ENCODE measurements around the gene OR6J1. TPM values are rescaled to one million over a fixed set of nuclear protein-coding genes. Genes with fewer than 3 reads are reported as not detected.
A peak's percentile ranks its signal among the peaks of the same experiment; 100 is the strongest.

Gene OR6J1
- total and polyA plus RNA-seq, 2 of the 13 experiments (the other 11 are each of a cell fraction or from before 2014, with no cell fraction given): not detected

DNA sequence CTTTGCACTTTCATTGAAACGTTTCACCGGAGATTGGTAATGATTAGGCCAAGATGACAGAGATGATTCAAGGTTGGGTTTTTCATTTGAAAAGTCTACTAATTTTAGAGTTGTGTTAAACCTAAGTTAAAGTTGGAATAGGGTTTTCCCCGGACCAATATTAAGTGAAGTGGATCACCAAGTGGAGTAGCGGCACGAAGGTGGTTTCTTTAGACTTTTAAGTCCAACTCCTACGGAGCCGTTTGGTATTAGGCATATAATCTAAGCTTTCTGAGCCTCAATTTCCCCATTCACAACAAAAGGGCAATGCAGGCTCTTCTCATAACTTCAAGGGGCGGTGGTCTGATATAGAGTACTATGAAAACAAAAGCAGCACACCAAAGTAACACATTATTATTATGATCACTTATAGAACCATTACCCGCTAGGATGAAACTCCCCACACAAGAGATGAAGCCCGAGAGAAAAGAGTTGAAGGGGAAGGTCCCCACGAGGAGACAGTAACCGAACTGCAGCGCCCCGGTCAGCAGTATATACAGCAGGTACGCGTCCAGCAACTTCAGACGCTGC, 55.5 kb downstream of the OR6J1 start (continued):
- TF ChIP-seq, protein P1, sequence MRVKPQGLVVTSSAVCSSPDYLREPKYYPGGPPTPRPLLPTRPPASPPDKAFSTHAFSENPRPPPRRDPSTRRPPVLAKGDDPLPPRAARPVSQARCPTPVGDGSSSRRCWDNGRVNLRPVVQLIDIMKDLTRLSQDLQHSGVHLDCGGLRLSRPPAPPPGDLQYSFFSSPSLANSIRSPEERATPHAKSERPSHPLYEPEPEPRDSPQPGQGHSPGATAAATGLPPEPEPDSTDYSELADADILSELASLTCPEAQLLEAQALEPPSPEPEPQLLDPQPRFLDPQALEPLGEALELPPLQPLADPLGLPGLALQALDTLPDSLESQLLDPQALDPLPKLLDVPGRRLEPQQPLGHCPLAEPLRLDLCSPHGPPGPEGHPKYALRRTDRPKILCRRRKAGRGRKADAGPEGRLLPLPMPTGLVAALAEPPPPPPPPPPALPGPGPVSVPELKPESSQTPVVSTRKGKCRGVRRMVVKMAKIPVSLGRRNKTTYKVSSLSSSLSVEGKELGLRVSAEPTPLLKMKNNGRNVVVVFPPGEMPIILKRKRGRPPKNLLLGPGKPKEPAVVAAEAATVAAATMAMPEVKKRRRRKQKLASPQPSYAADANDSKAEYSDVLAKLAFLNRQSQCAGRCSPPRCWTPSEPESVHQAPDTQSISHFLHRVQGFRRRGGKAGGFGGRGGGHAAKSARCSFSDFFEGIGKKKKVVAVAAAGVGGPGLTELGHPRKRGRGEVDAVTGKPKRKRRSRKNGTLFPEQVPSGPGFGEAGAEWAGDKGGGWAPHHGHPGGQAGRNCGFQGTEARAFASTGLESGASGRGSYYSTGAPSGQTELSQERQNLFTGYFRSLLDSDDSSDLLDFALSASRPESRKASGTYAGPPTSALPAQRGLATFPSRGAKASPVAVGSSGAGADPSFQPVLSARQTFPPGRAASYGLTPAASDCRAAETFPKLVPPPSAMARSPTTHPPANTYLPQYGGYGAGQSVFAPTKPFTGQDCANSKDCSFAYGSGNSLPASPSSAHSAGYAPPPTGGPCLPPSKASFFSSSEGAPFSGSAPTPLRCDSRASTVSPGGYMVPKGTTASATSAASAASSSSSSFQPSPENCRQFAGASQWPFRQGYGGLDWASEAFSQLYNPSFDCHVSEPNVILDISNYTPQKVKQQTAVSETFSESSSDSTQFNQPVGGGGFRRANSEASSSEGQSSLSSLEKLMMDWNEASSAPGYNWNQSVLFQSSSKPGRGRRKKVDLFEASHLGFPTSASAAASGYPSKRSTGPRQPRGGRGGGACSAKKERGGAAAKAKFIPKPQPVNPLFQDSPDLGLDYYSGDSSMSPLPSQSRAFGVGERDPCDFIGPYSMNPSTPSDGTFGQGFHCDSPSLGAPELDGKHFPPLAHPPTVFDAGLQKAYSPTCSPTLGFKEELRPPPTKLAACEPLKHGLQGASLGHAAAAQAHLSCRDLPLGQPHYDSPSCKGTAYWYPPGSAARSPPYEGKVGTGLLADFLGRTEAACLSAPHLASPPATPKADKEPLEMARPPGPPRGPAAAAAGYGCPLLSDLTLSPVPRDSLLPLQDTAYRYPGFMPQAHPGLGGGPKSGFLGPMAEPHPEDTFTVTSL (CRISPR knock-in tag; IDR thresholded peaks at IDR 0.05; ENCODE audit: borderline replicate concordance): no peak
- TF ChIP-seq, protein P2, sequence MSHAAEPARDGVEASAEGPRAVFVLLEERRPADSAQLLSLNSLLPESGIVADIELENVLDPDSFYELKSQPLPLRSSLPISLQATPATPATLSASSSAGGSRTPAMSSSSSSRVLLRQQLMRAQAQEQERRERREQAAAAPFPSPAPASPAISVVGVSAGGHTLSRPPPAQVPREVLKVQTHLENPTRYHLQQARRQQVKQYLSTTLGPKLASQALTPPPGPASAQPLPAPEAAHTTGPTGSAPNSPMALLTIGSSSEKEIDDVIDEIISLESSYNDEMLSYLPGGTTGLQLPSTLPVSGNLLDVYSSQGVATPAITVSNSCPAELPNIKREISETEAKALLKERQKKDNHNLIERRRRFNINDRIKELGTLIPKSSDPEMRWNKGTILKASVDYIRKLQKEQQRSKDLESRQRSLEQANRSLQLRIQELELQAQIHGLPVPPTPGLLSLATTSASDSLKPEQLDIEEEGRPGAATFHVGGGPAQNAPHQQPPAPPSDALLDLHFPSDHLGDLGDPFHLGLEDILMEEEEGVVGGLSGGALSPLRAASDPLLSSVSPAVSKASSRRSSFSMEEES (CRISPR knock-in tag; IDR thresholded peaks at IDR 0.05): no peak
- TF ChIP-seq U2AF2 (IDR thresholded peaks at IDR 0.05; ENCODE audit: low read depth, low read length) (no peak), MAF1 (CRISPR knock-in tag; IDR thresholded peaks at IDR 0.05; ENCODE audit: borderline replicate concordance) (no peak), ZNF350 (CRISPR knock-in tag; IDR thresholded peaks at IDR 0.05; ENCODE audit: borderline replicate concordance, low read depth) (no peak), ZNF563 (CRISPR knock-in tag; IDR thresholded peaks at IDR 0.05) (no peak), IKZF1 (IDR thresholded peaks at IDR 0.05) (no peak), ZNF841 (CRISPR knock-in tag; IDR thresholded peaks at IDR 0.05; ENCODE audit: borderline replicate concordance) (no peak), ZSCAN21 (CRISPR knock-in tag; IDR thresholded peaks at IDR 0.05; ENCODE audit: borderline replicate concordance) (no peak), TEF (CRISPR knock-in tag; IDR thresholded peaks at IDR 0.05) (peak; percentile 21; the same call in 1 of the 2 replicates), MEIS1 (CRISPR knock-in tag; IDR thresholded peaks at IDR 0.05; ENCODE audit: borderline replicate concordance) (no peak), ZNF136 (CRISPR knock-in tag; IDR thresholded peaks at IDR 0.05; ENCODE audit: low read depth) (no peak), NONO (IDR thresholded peaks at IDR 0.05) (no peak), NONO (CRISPR knock-in tag; conservative IDR thresholded peaks at IDR 0.05) (no peak), KDM5A (IDR thresholded peaks at IDR 0.05; ENCODE audit: borderline replicate concordance, low read length) (peak; percentile 93), ZNF17 (CRISPR knock-in tag; IDR thresholded peaks at IDR 0.05) (no peak), TARDBP (CRISPR knock-in tag; IDR thresholded peaks at IDR 0.05) (no peak), KDM5B (CRISPR knock-in tag; IDR thresholded peaks at IDR 0.05; ENCODE audit: borderline replicate concordance) (no peak), E2F1 (CRISPR knock-in tag; IDR thresholded peaks at IDR 0.05) (0 out of 2 replicates have a peak, but pooled peaks have one; percentile 38)
- TF ChIP-seq, protein P3, sequence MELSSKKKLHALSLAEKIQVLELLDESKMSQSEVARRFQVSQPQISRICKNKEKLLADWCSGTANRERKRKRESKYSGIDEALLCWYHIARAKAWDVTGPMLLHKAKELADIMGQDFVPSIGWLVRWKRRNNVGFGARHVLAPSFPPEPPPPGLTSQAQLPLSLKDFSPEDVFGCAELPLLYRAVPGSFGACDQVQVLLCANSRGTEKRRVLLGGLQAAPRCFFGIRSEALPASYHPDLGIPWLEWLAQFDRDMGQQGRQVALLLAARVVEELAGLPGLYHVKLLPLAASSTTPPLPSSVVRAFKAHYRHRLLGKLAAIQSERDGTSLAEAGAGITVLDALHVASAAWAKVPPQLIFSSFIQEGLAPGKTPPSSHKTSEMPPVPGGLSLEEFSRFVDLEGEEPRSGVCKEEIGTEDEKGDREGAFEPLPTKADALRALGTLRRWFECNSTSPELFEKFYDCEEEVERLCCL (CRISPR knock-in tag; IDR thresholded peaks at IDR 0.05; ENCODE audit: borderline replicate concordance): no peak
